WTC11 (cell line): ENCODE data around the gene SUSD6.

ENCODE experiments used
- CDX4 ChIP-seq: fragments of 250-450 bp; sonication (Bioruptor Pico); IDR thresholded peaks from 2 replicates; pipeline ENCODE4 v1.9.0; 2021; ENCODE audit warnings: moderate library complexity, mild to moderate bottlenecking, inconsistent platforms, borderline replicate concordance
- ETV6 ChIP-seq: sonication (generic); formaldehyde crosslinking; IDR thresholded peaks from 2 replicates; pipeline ENCODE4 v1.8.1; 2022; ENCODE audit warnings: mild to moderate bottlenecking, missing genetic modification reagents
- IRF2 ChIP-seq: sonication (generic); formaldehyde crosslinking; IDR thresholded peaks from 2 replicates; pipeline ENCODE4 v1.8.0; 2022; ENCODE audit warnings: low read depth, missing genetic modification reagents, borderline replicate concordance
- MAX ChIP-seq: sonication (generic); formaldehyde crosslinking; IDR thresholded peaks from 2 replicates; pipeline ENCODE4 v1.8.0; 2022; ENCODE audit warnings: mild to moderate bottlenecking, missing genetic modification reagents
- MYBL2 ChIP-seq: sonication (generic); formaldehyde crosslinking; IDR thresholded peaks from 2 replicates; pipeline ENCODE4 v1.8.1; 2023; ENCODE audit warnings: mild to moderate bottlenecking, moderate library complexity, missing genetic modification reagents
- NFYB ChIP-seq: sonication (generic); formaldehyde crosslinking; conservative IDR thresholded peaks from 2 replicates; pipeline ENCODE4 v1.8.0; 2022; ENCODE audit warnings: low read depth, missing genetic modification reagents
- SOX15 ChIP-seq: fragments of 250-450 bp; sonication (Bioruptor Pico); IDR thresholded peaks from 2 replicates; pipeline ENCODE4 v1.9.0; 2021; ENCODE audit warnings: mild to moderate bottlenecking
- ZNF423 ChIP-seq: fragments of 250-450 bp; sonication (Bioruptor Pico); IDR thresholded peaks from 2 replicates; pipeline ENCODE4 v2.1.2; 2022; ENCODE audit warnings: mild to moderate bottlenecking, moderate library complexity
- TF ChIP-seq, protein P1 (sequence below): fragments of 200-600 bp; IDR thresholded peaks from 2 replicates; pipeline ENCODE4 v1.8.0; 2022; ENCODE audit warnings: antibody characterized with exemption
- TF ChIP-seq, protein P2 (sequence below): sonication (generic); formaldehyde crosslinking; IDR thresholded peaks from 2 replicates; pipeline ENCODE4 v1.8.0; 2022; ENCODE audit warnings: missing genetic modification reagents
- TF ChIP-seq, protein P3 (sequence below): sonication (generic); formaldehyde crosslinking; IDR thresholded peaks from 2 replicates; pipeline ENCODE4 v1.8.1; 2023; ENCODE audit warnings: mild to moderate bottlenecking, missing genetic modification reagents, moderate library complexity

- TF ChIP-seq MYBL2 (CRISPR knock-in tag) = no peak
- no peak for TF ChIP-seq MAX (CRISPR knock-in tag)
- TF ChIP-seq NFYB (CRISPR knock-in tag) = no peak
- TF ChIP-seq, protein P1, sequence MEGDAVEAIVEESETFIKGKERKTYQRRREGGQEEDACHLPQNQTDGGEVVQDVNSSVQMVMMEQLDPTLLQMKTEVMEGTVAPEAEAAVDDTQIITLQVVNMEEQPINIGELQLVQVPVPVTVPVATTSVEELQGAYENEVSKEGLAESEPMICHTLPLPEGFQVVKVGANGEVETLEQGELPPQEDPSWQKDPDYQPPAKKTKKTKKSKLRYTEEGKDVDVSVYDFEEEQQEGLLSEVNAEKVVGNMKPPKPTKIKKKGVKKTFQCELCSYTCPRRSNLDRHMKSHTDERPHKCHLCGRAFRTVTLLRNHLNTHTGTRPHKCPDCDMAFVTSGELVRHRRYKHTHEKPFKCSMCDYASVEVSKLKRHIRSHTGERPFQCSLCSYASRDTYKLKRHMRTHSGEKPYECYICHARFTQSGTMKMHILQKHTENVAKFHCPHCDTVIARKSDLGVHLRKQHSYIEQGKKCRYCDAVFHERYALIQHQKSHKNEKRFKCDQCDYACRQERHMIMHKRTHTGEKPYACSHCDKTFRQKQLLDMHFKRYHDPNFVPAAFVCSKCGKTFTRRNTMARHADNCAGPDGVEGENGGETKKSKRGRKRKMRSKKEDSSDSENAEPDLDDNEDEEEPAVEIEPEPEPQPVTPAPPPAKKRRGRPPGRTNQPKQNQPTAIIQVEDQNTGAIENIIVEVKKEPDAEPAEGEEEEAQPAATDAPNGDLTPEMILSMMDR = no peak
- TF ChIP-seq, protein P2, sequence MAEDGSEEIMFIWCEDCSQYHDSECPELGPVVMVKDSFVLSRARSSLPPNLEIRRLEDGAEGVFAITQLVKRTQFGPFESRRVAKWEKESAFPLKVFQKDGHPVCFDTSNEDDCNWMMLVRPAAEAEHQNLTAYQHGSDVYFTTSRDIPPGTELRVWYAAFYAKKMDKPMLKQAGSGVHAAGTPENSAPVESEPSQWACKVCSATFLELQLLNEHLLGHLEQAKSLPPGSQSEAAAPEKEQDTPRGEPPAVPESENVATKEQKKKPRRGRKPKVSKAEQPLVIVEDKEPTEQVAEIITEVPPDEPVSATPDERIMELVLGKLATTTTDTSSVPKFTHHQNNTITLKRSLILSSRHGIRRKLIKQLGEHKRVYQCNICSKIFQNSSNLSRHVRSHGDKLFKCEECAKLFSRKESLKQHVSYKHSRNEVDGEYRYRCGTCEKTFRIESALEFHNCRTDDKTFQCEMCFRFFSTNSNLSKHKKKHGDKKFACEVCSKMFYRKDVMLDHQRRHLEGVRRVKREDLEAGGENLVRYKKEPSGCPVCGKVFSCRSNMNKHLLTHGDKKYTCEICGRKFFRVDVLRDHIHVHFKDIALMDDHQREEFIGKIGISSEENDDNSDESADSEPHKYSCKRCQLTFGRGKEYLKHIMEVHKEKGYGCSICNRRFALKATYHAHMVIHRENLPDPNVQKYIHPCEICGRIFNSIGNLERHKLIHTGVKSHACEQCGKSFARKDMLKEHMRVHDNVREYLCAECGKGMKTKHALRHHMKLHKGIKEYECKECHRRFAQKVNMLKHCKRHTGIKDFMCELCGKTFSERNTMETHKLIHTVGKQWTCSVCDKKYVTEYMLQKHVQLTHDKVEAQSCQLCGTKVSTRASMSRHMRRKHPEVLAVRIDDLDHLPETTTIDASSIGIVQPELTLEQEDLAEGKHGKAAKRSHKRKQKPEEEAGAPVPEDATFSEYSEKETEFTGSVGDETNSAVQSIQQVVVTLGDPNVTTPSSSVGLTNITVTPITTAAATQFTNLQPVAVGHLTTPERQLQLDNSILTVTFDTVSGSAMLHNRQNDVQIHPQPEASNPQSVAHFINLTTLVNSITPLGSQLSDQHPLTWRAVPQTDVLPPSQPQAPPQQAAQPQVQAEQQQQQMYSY (CRISPR knock-in tag) = no peak
- TF ChIP-seq, protein P3, sequence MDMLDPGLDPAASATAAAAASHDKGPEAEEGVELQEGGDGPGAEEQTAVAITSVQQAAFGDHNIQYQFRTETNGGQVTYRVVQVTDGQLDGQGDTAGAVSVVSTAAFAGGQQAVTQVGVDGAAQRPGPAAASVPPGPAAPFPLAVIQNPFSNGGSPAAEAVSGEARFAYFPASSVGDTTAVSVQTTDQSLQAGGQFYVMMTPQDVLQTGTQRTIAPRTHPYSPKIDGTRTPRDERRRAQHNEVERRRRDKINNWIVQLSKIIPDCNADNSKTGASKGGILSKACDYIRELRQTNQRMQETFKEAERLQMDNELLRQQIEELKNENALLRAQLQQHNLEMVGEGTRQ = no peak
- no peak for TF ChIP-seq CDX4
- no peak for TF ChIP-seq IRF2 (CRISPR knock-in tag)
- no peak for TF ChIP-seq SOX15 (CRISPR knock-in tag)
- TF ChIP-seq ZNF423 (CRISPR knock-in tag) = no peak
- no peak for TF ChIP-seq ETV6 (CRISPR knock-in tag)
Observed at GRCh38 chr14:69669375-69669774, 58.0 kb downstream of the SUSD6 start.
